Panc1 (cell line): ENCODE results near the gene FARSA. TPM values are rescaled to one million over a fixed set of nuclear protein-coding genes. Genes with fewer than 3 reads are reported as not detected.

ENCODE experiments used
- ATAC-seq: fragments of 200-7000 bp; cut with Tn5 transposase; 2 replicates; pipeline ENCODE4 v1.9.1; 2020; ENCODE audit warnings: mild to moderate bottlenecking, moderate library complexity
- BruUV-seq: library from RNA; stranded (reverse); fragments of 400-500 nt; replicated peaks from 2 replicates; lab custom pipeline; 2021; lab: Mats Ljungman, UMichigan
- CTCF ChIA-PET: fragments of 300-600 bp; sonication (Branson Sonifier 250); formaldehyde crosslinking; loops from one replicate; lab custom pipeline; 2022; ENCODE audit warnings: antibody characterized with exemption; lab: Charles Lee
- POLR2A ChIA-PET: fragments of 300-600 bp; sonication (Branson Sonifier 250); formaldehyde crosslinking; loops from one replicate; lab custom pipeline; 2022; ENCODE audit warnings: antibody characterized with exemption; lab: Charles Lee
- DNase-seq: peaks from one replicate; pipeline ENCODE4 v3.0.0-alpha.2; 2010; ENCODE audit warnings: low read depth, low spot score
- H3K27ac ChIP-seq: 2 replicates; pipeline ENCODE4 v1.5.1; 2011; ENCODE audit warnings: mild to moderate bottlenecking, low read length, inconsistent platforms
- H3K27me3 ChIP-seq: fragments of 200-500 bp; sonication (Bioruptor generic); 2 replicates; pipeline ENCODE4 v1.6.0; 2014; ENCODE audit warnings: low read length, inconsistent platforms; ENCODE audit not compliant: control insufficient read depth, insufficient read depth
- H3K36me3 ChIP-seq: fragments of 200-500 bp; sonication (Bioruptor generic); 2 replicates; pipeline ENCODE4 v1.5.1; 2014; ENCODE audit warnings: inconsistent platforms, mild to moderate bottlenecking, low read length, moderate library complexity; ENCODE audit not compliant: control insufficient read depth, insufficient read depth
- H3K4me1 ChIP-seq: 2 replicates; pipeline ENCODE4 v1.5.1; 2011; ENCODE audit warnings: inconsistent platforms, mild to moderate bottlenecking, low read length, moderate library complexity; ENCODE audit not compliant: control insufficient read depth, insufficient read depth
- H3K4me3 ChIP-seq, 2 experiments: 2 replicates each; pipeline ENCODE4 v1.5.1; 2011 to 2012; ENCODE audit warnings: low read depth in 2 of 2, low read length in 2 of 2, mild to moderate bottlenecking in 2 of 2, inconsistent platforms in 1 of 2, moderate library complexity in 1 of 2
- H3K9me3 ChIP-seq: fragments of 200-500 bp; sonication (Bioruptor generic); 2 replicates; pipeline ENCODE4 v1.5.1; 2014; ENCODE audit warnings: low read depth, mild to moderate bottlenecking, inconsistent platforms, low read length, moderate library complexity; ENCODE audit not compliant: control insufficient read depth, insufficient read depth
- CTCF ChIP-seq: fragments of 450-650 bp; IDR thresholded peaks from 2 replicates; pipeline ENCODE4 v1.5.1; 2017; ENCODE audit warnings: mild to moderate bottlenecking
- POLR2AphosphoS5 ChIP-seq: IDR thresholded peaks from 2 replicates; pipeline ENCODE4 v1.6.1; 2012; ENCODE audit warnings: mild to moderate bottlenecking, low read depth, low read length, moderate library complexity
- REST ChIP-seq, 2 experiments: IDR thresholded peaks; 2 replicates each; pipeline ENCODE4 v1.6.1; 2011 to 2012; ENCODE audit warnings: low read depth in 2 of 2, control low read depth in 1 of 2, low read length in 1 of 2, mild to moderate bottlenecking in 1 of 2, moderate library complexity in 1 of 2; ENCODE audit not compliant: insufficient read depth in 1 of 2
- SIN3A ChIP-seq: IDR thresholded peaks from 2 replicates; pipeline ENCODE4 v1.6.1; 2012; ENCODE audit warnings: low read depth, mild to moderate bottlenecking, low read length, moderate library complexity, borderline replicate concordance; ENCODE audit not compliant: insufficient read depth
- TCF7L2 ChIP-seq: IDR thresholded peaks from 2 replicates; pipeline ENCODE4 v1.6.1; 2011; ENCODE audit warnings: mild to moderate bottlenecking, low read depth, low read length, inconsistent platforms
- in situ Hi-C: cut with HindIII; loops from 2 replicates; pipeline ENCODE4 v1.10.0; 2016; ENCODE audit warnings: low sequenced_read_pairs, low pct_unique_long_range_greater_than_20kb
- intact Hi-C: fragments of 100-400 bp; cut with micrococcal nuclease; formaldehyde crosslinking; loops from one replicate; pipeline ENCODE4 v1.10.0; 2022; ENCODE audit not compliant: unreplicated experiment
- total RNA-seq: library from RNA; stranded (reverse); gene quantifications from one replicate; pipeline ENCODE4 v1.2.1, GENCODE V29; 2021; ENCODE audit not compliant: unreplicated experiment

The FARSA gene
- total RNA-seq, 1 experiment from 2014 or later = 80.3 TPM

GRCh38 chr19:12946092-12946721 is 12.7 kb upstream of the FARSA start:
- no TSS peak for BruUV-seq
- H3K4me3 ChIP-seq = peak overlapping the region; percentile 89 to 91
- H3K36me3 ChIP-seq = peaks cover 13% of the 10 kb centered on the region
- no peak for DNase-seq
- CTCF ChIA-PET = no interaction called here
- TF ChIP-seq SIN3A (no peak), REST (IDR thresholded peaks at IDR 0.05; ENCODE audit: insufficient read depth in 1 of 2, low read depth in 2 of 2, low read length in 1 of 2) (no peak), TCF7L2 (no peak), POLR2AphosphoS5 (no peak), CTCF (no peak)
- in situ Hi-C loops (no loop called here), intact Hi-C loops (no loop called here)
- POLR2A ChIA-PET = interaction anchor here (0.6 to 0.7 kb wide), 2 partner anchors 56 to 211 kb away, joined by 3 to 11 read pairs; no protein-coding TSS in a partner anchor
- H3K4me1 ChIP-seq = peaks cover 15% of the 10 kb centered on the region
- peak; percentile 82 for ATAC-seq
- H3K9me3 ChIP-seq = no peaks in the 10 kb centered on the region
- peak overlapping the region; percentile 98 for H3K27ac ChIP-seq
- H3K27me3 ChIP-seq = no peaks in the 10 kb centered on the region

- TF ChIP-seq TCF7L2 (no peak), REST (IDR thresholded peaks at IDR 0.05; ENCODE audit: insufficient read depth in 1 of 2, low read depth in 2 of 2, low read length in 1 of 2) (peak in 1 of 2 experiments; percentile 52; a peak in 1 of 4 replicates), POLR2AphosphoS5 (peak; percentile 98), SIN3A (peak; percentile 89; the same call in 1 of the 2 replicates), CTCF (no peak)
- peak within 1 kb of the TSS; percentile 98 for H3K27ac ChIP-seq
- POLR2A ChIA-PET = interaction anchor here (0.7 kb wide), 1 partner anchor 55 kb away, joined by 3 read pairs; no protein-coding TSS in a partner anchor
- peak within 1 kb of the TSS; percentile 89 to 91 for H3K4me3 ChIP-seq
- DNase-seq (peak; percentile 83), ATAC-seq (peak; percentile 88)
- CTCF ChIA-PET = no interaction called here
- H3K27me3 ChIP-seq = no peaks in the 10 kb centered on the region
- H3K9me3 ChIP-seq = no peaks in the 10 kb centered on the region
- H3K36me3 ChIP-seq = peaks cover 14% of the 10 kb centered on the region
- no TSS peak for BruUV-seq
- intact Hi-C loops (no loop called here), in situ Hi-C loops (no loop called here)
- H3K4me1 ChIP-seq = peaks cover 21% of the 10 kb centered on the region
Measured at GRCh38 chr19:12945479-12946091, 12.1 kb upstream of the FARSA start, which contains the start of gene RAD23A. Gene RAD23A, plus strand, starts transcription at chr19:12945862. Its CDS starts 87 bp downstream, at chr19:12945949.
